HS-27A (cell line): ENCODE data around the gene PDCD7.
"Not testable (repeated sequence)": the region's sequence is repeated elsewhere in the genome, so short reads cannot be mapped to it uniquely, and the experiment has no call there.

Source experiments
- DNase-seq: peaks from one replicate; pipeline ENCODE4 v3.0.0-alpha.2; 2012; ENCODE audit warnings: low read depth, missing footprints

PDCD7 gene

DNA sequence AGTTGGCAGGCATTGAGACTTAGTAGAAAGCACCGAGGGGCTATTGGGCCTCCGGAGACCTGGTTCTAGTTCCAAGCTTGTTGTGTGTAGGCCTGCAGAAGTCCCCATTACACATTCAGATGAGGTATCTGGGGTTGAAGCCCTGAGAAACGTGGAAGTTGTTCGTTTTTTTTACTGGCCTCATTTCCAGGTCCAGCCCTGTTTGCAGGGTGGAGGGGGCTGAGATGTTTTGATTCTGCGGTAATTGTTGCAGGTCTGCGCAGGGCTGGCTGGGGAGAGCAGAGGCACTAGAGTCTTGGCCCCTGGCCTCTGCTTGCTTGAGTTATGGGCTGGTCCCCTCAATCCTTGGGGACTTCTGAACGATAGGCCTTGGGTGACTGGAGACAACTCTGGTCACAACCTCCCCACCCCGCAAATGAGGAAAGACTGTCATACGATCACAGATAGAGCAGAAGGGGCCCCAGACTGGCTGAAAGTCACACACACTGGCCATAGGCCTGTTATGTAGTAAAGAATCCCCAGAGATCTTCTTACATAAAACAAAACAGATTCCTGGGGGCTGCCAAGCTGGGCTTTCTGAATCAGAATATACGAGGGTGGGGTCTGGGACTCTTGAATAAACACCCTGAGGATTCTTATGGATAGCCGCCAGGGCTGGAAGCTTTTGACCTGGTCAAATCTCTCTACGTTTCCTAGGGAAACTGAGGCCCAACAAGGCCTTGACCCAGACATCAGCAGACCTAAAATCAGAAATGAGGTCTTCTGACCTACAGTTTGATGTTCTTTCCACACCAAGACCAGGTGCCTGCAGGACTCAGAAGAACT, 41.5 kb downstream of the PDCD7 start:
- no peak for DNase-seq

DNA sequence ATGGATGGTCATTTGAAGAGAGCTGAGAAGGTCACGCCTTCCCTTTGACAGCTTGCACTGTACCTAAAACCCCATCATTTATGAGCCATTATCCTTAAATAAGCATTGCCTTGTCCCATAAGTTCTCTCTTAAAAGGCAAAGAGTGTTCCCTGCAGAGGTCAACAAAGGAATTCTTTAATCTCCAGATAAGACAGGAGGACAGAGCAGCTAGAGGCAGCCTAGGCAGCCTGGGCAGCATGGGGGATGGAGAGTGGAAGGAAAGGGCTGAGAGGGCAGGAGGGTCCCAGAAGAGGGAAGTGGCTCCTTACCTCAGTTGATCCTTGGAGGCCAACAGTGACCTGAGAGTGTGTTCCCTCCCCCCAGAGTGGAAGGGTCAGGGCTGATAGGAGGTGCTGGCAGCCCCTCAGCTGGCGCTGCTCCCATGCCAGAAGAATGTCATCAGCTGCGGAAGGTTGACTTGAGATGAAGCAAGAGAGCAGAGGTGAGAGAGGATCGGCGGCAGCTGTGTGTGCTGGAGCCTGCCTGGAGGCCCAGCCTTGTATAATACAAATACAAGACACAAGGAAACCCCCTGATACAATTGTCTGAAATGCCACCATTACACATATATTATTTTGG, 44.3 kb downstream of the PDCD7 start:
- DNase-seq, result no peak

DNA sequence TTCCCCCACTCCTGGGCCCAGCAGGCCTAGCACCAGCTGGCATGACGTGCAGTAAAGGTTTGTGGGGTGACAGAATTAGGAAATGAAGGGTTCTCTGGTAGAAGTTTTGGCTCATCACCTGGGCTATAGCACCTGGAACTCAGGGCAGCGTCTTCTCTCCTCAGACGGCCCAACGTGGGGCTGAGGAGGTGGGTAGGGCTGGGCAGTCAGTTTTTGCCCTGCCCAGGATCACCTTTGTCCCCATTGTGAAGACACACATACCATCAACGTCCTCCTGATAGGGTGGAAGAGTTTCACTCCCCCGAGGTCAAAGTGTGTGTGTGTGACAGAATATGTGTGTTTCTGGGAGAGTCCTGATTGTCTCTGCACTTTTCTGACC, 45.0 kb downstream of the PDCD7 start:
- no peak for DNase-seq

- no peak for DNase-seq
Observed at GRCh38 chr15:65087873-65088642, 45.5 kb downstream of the PDCD7 start.

- no peak for DNase-seq
Observed at GRCh38 chr15:65087411-65087810, 46.2 kb downstream of the PDCD7 start.

DNA sequence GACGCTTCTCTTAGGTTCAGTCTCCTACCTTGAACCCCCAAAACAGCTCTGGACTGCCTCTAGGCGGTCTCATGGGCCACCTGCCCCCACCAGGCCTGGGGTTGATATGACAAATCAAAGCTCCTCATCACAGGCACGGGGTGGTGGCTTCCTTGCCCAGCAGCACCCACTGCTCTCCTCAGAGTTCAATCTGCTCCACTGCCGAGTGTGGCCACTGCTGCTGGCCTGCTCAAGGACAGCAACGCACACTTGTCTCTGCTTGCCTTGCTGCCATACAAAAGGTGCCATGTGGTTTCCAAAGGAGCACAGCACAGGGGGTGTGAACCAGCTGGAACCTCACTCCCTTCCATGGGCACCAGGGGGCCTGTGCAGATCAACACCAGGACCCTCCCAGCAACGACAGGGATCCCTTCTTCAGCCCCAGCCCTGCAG, 46.9 kb downstream of the PDCD7 start:
- no peak for DNase-seq

GRCh38 chr15:65085990-65086679, 47.5 kb downstream of the PDCD7 start:
- DNase-seq, result no peak

- no peak for DNase-seq
Observed at GRCh38 chr15:65085207-65085753, 48.3 kb downstream of the PDCD7 start.

- DNase-seq, result no peak
Observed at GRCh38 chr15:65084500-65085206, 49.0 kb downstream of the PDCD7 start.

GRCh38 chr15:65083262-65083701, 50.3 kb downstream of the PDCD7 start:
- no peak for DNase-seq

- DNase-seq, result no peak
Observed at GRCh38 chr15:65082303-65082953, 51.2 kb downstream of the PDCD7 start.

DNA sequence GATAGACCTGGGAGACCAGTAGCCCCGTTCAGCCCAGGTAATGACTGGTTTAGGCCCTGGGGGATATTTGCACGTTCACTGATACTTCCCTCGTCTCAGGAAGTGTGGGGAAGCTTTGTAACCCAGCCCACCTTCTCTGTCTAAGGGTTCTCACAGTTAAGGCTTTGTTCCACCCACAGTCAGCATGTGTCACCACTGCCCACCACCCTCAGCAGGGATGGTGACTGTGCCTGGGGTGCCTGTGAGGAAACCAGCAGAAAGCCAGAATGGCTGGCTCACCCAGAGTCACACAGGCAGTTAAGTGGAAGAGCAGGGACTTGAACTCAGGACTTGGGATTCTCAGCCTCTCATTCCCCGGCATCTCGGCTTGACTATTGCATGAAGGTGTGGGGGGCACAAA, 51.9 kb downstream of the PDCD7 start:
- DNase-seq, result no peak

GRCh38 chr15:65081270-65081669, 52.3 kb downstream of the PDCD7 start:
- DNase-seq, result no peak

DNA sequence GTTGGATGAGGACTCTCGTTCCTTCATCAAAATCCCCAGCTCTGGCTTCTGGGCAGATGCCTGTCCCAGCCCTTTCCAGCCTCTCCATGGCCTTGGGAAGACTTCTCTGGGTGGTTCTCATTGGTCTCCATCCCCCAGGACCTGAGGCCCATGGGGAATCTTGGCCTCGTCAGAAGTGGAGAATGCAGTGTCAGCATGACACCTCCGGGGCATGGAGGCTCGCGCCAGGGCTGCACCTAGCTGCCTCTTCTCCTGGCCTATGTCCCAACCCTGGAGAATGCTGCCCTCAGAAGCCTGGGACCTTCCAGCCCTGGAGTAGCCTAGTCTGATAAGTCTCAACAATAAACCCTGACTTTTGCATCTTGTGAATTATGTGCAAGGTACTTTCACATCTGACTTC, 54.0 kb downstream of the PDCD7 start:
- no peak for DNase-seq

GRCh38 chr15:65077981-65078352, 55.6 kb downstream of the PDCD7 start:
- no peak for DNase-seq

GRCh38 chr15:65077291-65077980, 56.2 kb downstream of the PDCD7 start:
- DNase-seq, result no peak

DNA sequence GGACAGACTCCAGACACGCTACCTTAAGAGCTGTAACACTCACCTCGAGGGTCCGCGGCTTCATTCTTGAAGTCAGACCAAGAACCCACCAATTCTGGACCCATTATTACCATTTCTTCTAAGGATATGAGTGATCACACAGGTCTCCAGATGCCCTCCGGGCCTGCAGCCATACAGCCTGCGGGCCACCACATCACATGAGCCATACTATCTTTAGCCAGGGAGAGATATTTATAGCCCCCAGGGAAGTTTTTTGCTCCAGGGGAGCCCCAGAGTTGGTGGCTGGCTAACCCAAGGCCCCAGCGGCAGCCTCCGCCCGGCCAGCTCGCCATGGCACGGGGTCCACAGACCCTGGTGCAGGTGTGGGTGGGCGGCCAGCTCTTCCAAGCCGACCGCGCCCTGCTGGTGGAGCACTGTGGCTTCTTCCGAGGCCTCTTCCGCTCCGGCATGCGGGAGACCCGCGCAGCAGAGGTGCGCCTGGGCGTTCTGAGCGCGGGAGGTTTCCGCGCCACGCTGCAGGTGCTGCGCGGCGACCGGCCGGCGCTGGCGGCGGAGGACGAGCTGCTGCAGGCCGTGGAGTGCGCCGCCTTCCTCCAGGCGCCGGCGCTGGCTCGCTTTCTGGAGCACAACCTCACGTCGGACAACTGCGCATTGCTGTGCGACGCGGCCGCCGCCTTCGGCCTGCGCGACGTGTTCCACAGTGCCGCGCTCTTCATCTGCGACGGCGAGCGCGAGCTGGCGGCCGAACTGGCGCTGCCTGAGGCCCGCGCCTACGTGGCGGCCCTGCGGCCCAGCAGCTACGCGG, 56.9 kb downstream of the PDCD7 start, which contains the start of gene KBTBD13:
Gene KBTBD13, plus strand, starts transcription at position 261 of the 805 bp plus-strand sequence. Its CDS starts 70 bp downstream, at position 331.
- no peak for DNase-seq

GRCh38 chr15:65075607-65076395, 57.8 kb downstream of the PDCD7 start:
- not testable (repeated sequence) for DNase-seq
